Measurements from ENCODE around the gene SH3PXD2A.

GRCh38 chr10:103635580-103635979 is 219.8 kb downstream of the SH3PXD2A start:
- no peak for TF ChIP-seq CTCF (conservative IDR thresholded peaks at IDR 0.05 in 1 of 2, IDR thresholded peaks at IDR 0.05 in 1 of 2; ENCODE audit: extremely low read depth in 1 of 2, insufficient read depth in 1 of 2, low read depth in 1 of 2, low read length in 2 of 2)
- no peak for TF ChIP-seq EZH2 (IDR thresholded peaks at IDR 0.05; ENCODE audit: borderline replicate concordance, low read length)

All from mammary epithelial cell (primary cell).